Measurements from ENCODE around the gene MYO3A.

DNA sequence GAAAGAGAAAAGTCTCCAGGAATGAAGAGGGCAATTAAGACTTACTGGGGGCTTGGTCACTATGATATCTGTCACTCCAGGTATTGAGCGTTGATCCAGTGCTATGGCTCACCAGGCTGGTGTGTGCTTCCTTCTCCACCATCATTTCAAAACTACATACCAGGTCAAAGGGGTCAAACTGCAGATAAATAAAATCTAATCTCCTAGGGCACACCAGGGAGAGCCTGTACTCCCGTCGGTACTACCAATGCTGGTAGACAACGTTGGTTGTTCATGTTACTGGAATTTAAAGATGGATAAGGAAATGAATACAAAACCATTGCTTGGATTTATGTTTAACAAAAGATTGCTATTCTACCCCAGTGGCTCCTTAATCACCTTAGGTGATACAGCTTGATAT lies 118.3 kb downstream of the MYO3A start:
- TF ChIP-seq EZH2 (IDR thresholded peaks at IDR 0.05; ENCODE audit: borderline replicate concordance, low read depth, low read length, severe bottlenecking) (no peak), MYC (IDR thresholded peaks at IDR 0.05; ENCODE audit: low read depth, low read length) (no peak), POLR2AphosphoS5 (IDR thresholded peaks at IDR 0.05; ENCODE audit: insufficient read depth, low read depth, low read length) (no peak), POLR2A (IDR thresholded peaks at IDR 0.05; ENCODE audit: low read depth, low read length) (no peak)
- TF ChIP-seq, protein P1, sequence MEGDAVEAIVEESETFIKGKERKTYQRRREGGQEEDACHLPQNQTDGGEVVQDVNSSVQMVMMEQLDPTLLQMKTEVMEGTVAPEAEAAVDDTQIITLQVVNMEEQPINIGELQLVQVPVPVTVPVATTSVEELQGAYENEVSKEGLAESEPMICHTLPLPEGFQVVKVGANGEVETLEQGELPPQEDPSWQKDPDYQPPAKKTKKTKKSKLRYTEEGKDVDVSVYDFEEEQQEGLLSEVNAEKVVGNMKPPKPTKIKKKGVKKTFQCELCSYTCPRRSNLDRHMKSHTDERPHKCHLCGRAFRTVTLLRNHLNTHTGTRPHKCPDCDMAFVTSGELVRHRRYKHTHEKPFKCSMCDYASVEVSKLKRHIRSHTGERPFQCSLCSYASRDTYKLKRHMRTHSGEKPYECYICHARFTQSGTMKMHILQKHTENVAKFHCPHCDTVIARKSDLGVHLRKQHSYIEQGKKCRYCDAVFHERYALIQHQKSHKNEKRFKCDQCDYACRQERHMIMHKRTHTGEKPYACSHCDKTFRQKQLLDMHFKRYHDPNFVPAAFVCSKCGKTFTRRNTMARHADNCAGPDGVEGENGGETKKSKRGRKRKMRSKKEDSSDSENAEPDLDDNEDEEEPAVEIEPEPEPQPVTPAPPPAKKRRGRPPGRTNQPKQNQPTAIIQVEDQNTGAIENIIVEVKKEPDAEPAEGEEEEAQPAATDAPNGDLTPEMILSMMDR (IDR thresholded peaks at IDR 0.05; ENCODE audit: extremely low read depth in 1 of 2, insufficient read depth in 1 of 2, low read depth in 1 of 2, low read length in 2 of 2) = no peak

Data from endothelial cell of umbilical vein (primary cell).